OCI-LY7 (cell line): ENCODE data around the gene PPP1R36. TPM values are rescaled to one million over a fixed set of nuclear protein-coding genes. Genes with fewer than 3 reads are reported as not detected.
"Not testable (repeated sequence)": the region's sequence is repeated elsewhere in the genome, so short reads cannot be mapped to it uniquely, and the experiment has no call there.

Experiments
- BruUV-seq: library from RNA; stranded (reverse); fragments of 400-500 nt; replicated peaks from 2 replicates; lab custom pipeline; 2021; lab: Mats Ljungman, UMichigan
- CTCF ChIA-PET: fragments of 300-600 bp; sonication (Branson Sonifier 250); formaldehyde crosslinking; loops from one replicate; lab custom pipeline; 2022; ENCODE audit warnings: antibody characterized with exemption; ENCODE audit not compliant: unreplicated experiment; lab: Charles Lee
- POLR2A ChIA-PET: fragments of 300-600 bp; sonication (Branson Sonifier 250); formaldehyde crosslinking; loops from one replicate; lab custom pipeline; 2022; ENCODE audit warnings: antibody characterized with exemption; lab: Charles Lee
- DNase-seq: peaks from one replicate; pipeline ENCODE4 v3.0.0-alpha.2; 2015; ENCODE audit warnings: low spot score
- H2AFZ ChIP-seq: fragments of 200-600 bp; sonication (generic), shearing (Covaris generic); 2 replicates; pipeline ENCODE4 v1.6.1; 2014; ENCODE audit warnings: mild to moderate bottlenecking, antibody characterized with exemption, low read length, moderate library complexity
- H3K27ac ChIP-seq: fragments of 200-600 bp; sonication (generic); 2 replicates; pipeline ENCODE4 v1.5.1; 2014; ENCODE audit warnings: mixed run types, low read depth, mild to moderate bottlenecking, moderate library complexity, low read length, inconsistent platforms; ENCODE audit not compliant: poor library complexity, severe bottlenecking
- H3K36me3 ChIP-seq: fragments of 200-600 bp; sonication (generic); 2 replicates; pipeline ENCODE4 v1.6.1; 2014; ENCODE audit warnings: mild to moderate bottlenecking, antibody characterized with exemption, low read length, moderate library complexity, mixed read lengths; ENCODE audit not compliant: insufficient read depth
- H3K4me1 ChIP-seq: fragments of 200-600 bp; sonication (generic); 2 replicates; pipeline ENCODE4 v1.5.1; 2014; ENCODE audit warnings: mild to moderate bottlenecking, low read length; ENCODE audit not compliant: insufficient read depth, poor library complexity, severe bottlenecking
- H3K4me2 ChIP-seq: fragments of 200-600 bp; sonication (generic); 2 replicates; pipeline ENCODE4 v1.6.1; 2014; ENCODE audit warnings: mild to moderate bottlenecking, low read length
- H3K4me3 ChIP-seq: fragments of 200-600 bp; sonication (generic); 2 replicates; pipeline ENCODE4 v1.5.1; 2014; ENCODE audit warnings: mild to moderate bottlenecking, low read depth, low read length; ENCODE audit not compliant: poor library complexity, severe bottlenecking
- H3K79me2 ChIP-seq: fragments of 200-600 bp; sonication (generic); 2 replicates; pipeline ENCODE4 v1.6.1; 2016; ENCODE audit warnings: low read depth, mild to moderate bottlenecking, low read length, moderate library complexity, mixed read lengths; ENCODE audit not compliant: insufficient read depth
- H3K9me2 ChIP-seq: fragments of 200-600 bp; sonication (generic); 2 replicates; pipeline ENCODE4 v1.6.1; 2016; ENCODE audit warnings: mild to moderate bottlenecking, low read length, mixed read lengths; ENCODE audit not compliant: insufficient read depth
- H3K9me3 ChIP-seq: fragments of 200-600 bp; sonication (generic); 2 replicates; pipeline ENCODE4 v1.6.1; 2014; ENCODE audit warnings: mild to moderate bottlenecking, mixed run types, low read length, mixed read lengths
- H4K20me1 ChIP-seq: fragments of 200-600 bp; sonication (generic); 2 replicates; pipeline ENCODE4 v1.6.1; 2014; ENCODE audit warnings: mild to moderate bottlenecking, antibody characterized with exemption, low read length, moderate library complexity, mixed read lengths; ENCODE audit not compliant: insufficient read depth
- CTCF ChIP-seq: fragments of 200-600 bp; sonication (generic); conservative IDR thresholded peaks from 2 replicates; pipeline ENCODE4 v1.5.1; 2014; ENCODE audit warnings: mild to moderate bottlenecking, antibody characterized with exemption, low read length, moderate library complexity, mixed read lengths
- EZH2phosphoT487 ChIP-seq: fragments of 200-600 bp; sonication (generic); IDR thresholded peaks from 2 replicates; pipeline ENCODE4 v1.6.1; 2018; ENCODE audit warnings: low read depth, borderline replicate concordance, mild to moderate bottlenecking, mixed run types, antibody characterized with exemption, low read length, moderate library complexity, mixed read lengths
- intact Hi-C: fragments of 100-400 bp; cut with micrococcal nuclease; formaldehyde crosslinking; loops from one replicate; pipeline ENCODE4 v1.10.0; 2022; ENCODE audit not compliant: unreplicated experiment
- total RNA-seq, 2 experiments: library from RNA; depleted of rRNA in 1 of 2; stranded (reverse); fragments of >200 nt in 1 of 2; shearing (Covaris generic) in 1 of 2; gene quantifications; 2 replicates each; pipeline ENCODE4 v1.2.3, GENCODE V29; 2014 to 2022

PPP1R36 gene
- total RNA-seq, 2 experiments from 2014 or later, result not detected

GRCh38 chr14:64614166-64614565 lies 64.4 kb downstream of the PPP1R36 start:
- ChIA-PET POLR2A (interaction anchor here (0.9 kb wide), 1 partner anchor 15 kb away, joined by 3 read pairs; no protein-coding TSS in a partner anchor), CTCF (no interaction called here)

GRCh38 chr14:64614805-64615391 lies 65.1 kb downstream of the PPP1R36 start:
- Histone ChIP-seq H3K36me3 (no peaks in the 10 kb centered on the region), H3K4me2 (no peak overlapping the region), H3K27ac (no peak overlapping the region), H3K4me3 (no peak overlapping the region), H3K9me3 (no peaks in the 10 kb centered on the region), H3K9me2 (no peaks in the 10 kb centered on the region), H3K79me2 (no peaks in the 10 kb centered on the region), H3K4me1 (no peaks in the 10 kb centered on the region), H4K20me1 (no peaks in the 10 kb centered on the region), H2AFZ (no peak overlapping the region)
- DNase-seq, result no peak
- ChIA-PET POLR2A (no interaction called here), CTCF (no interaction called here)
- intact Hi-C loops, result no loop called here
- no peak for TF ChIP-seq EZH2phosphoT487
- no peak for TF ChIP-seq CTCF
- BruUV-seq, result no TSS peak

More at GRCh38 chr14:64614166-64614565, 64.4 kb downstream of the PPP1R36 start:
- BruUV-seq, result no TSS peak
- Histone ChIP-seq H3K4me3 (no peak overlapping the region), H2AFZ (no peak overlapping the region), H3K9me3 (no peaks in the 10 kb centered on the region), H3K79me2 (no peaks in the 10 kb centered on the region), H3K4me2 (no peak overlapping the region), H4K20me1 (no peaks in the 10 kb centered on the region), H3K9me2 (no peaks in the 10 kb centered on the region), H3K36me3 (no peaks in the 10 kb centered on the region), H3K27ac (no peak overlapping the region), H3K4me1 (no peaks in the 10 kb centered on the region)
- intact Hi-C loops, result no loop called here
- TF ChIP-seq CTCF (no peak), EZH2phosphoT487 (no peak)
- DNase-seq, result no peak

- H3K9me2 ChIP-seq, H3K9me3 ChIP-seq, H3K27ac ChIP-seq, H4K20me1 ChIP-seq, H3K79me2 ChIP-seq, DNase-seq, H3K36me3 ChIP-seq, BruUV-seq, H2AFZ ChIP-seq, H3K4me2 ChIP-seq, H3K4me1 ChIP-seq, POLR2A ChIA-PET, CTCF ChIA-PET, H3K4me3 ChIP-seq, intact Hi-C loops: not testable (repeated sequence)
Observed at GRCh38 chr14:64617872-64618408, 68.2 kb downstream of the PPP1R36 start.
